ENCODE measurements around the gene IL16.
A peak's percentile ranks its signal among the peaks of the same experiment; 100 is the strongest.

IL16 gene

GRCh38 chr15:81257435-81257834 is 60.8 kb downstream of the IL16 start:
- no peak for DNase-seq

GRCh38 chr15:81258455-81258854 is 61.8 kb downstream of the IL16 start:
- no peak for DNase-seq

GRCh38 chr15:81259760-81260298 is 63.1 kb downstream of the IL16 start:
- no peak for DNase-seq

- no peak for DNase-seq
Measured at GRCh38 chr15:81261172-81261811, 64.6 kb downstream of the IL16 start.

GRCh38 chr15:81263477-81263876 is 66.8 kb downstream of the IL16 start:
- DNase-seq: no peak

GRCh38 chr15:81264072-81264857 is 67.6 kb downstream of the IL16 start:
- DNase-seq: no peak

- DNase-seq: peak; percentile 73
Measured at GRCh38 chr15:81265256-81265943, 68.7 kb downstream of the IL16 start.

GRCh38 chr15:81265944-81266775 is 69.5 kb downstream of the IL16 start:
- peak; percentile 92 for DNase-seq

- no peak for DNase-seq
Measured at GRCh38 chr15:81268340-81268739, 71.7 kb downstream of the IL16 start.

GRCh38 chr15:81268881-81269601 is 72.4 kb downstream of the IL16 start:
- no peak for DNase-seq

GRCh38 chr15:81270188-81270587 is 73.5 kb downstream of the IL16 start:
- DNase-seq: no peak

- no peak for DNase-seq
Measured at GRCh38 chr15:81270781-81271491, 74.3 kb downstream of the IL16 start.

GRCh38 chr15:81271761-81272644 is 75.3 kb downstream of the IL16 start:
- peak; percentile 0 for DNase-seq

- peak; percentile 1 for DNase-seq
Measured at GRCh38 chr15:81273200-81273599, 76.5 kb downstream of the IL16 start.

GRCh38 chr15:81273855-81274254 is 77.2 kb downstream of the IL16 start:
- no peak for DNase-seq

- no peak for DNase-seq
Measured at GRCh38 chr15:81274255-81274654, 77.6 kb downstream of the IL16 start.

GRCh38 chr15:81274931-81275707 is 78.4 kb downstream of the IL16 start:
- DNase-seq: peak; percentile 85

GRCh38 chr15:81275711-81276392 is 79.2 kb downstream of the IL16 start:
- DNase-seq: no peak

- no peak for DNase-seq
Measured at GRCh38 chr15:81276967-81277366, 80.3 kb downstream of the IL16 start.
